Parathyroid adenoma (tissue), 2 donors: ENCODE data around the gene LAMB1.
"Not testable (repeated sequence)": the region's sequence is repeated elsewhere in the genome, so short reads cannot be mapped to it uniquely, and the experiment has no call there.

Experiments used
- H2AFZ ChIP-seq: fragments of 300-600 bp; sonication (generic); one replicate; pipeline ENCODE4 v1.7.0; 2017; ENCODE audit warnings: antibody characterized with exemption, mild to moderate bottlenecking
- H3K27ac ChIP-seq: fragments of 300-600 bp; sonication (generic); one replicate; pipeline ENCODE4 v1.7.0; 2017
- H3K27me3 ChIP-seq: fragments of 300-600 bp; sonication (generic); one replicate; pipeline ENCODE4 v1.7.0; 2017; ENCODE audit warnings: low read length; ENCODE audit not compliant: control insufficient read depth, insufficient read depth
- H3K36me3 ChIP-seq: fragments of 300-600 bp; sonication (generic); one replicate; pipeline ENCODE4 v1.7.0; 2017; ENCODE audit warnings: low read length; ENCODE audit not compliant: control insufficient read depth, insufficient read depth
- H3K4me1 ChIP-seq: fragments of 300-600 bp; sonication (generic); one replicate; pipeline ENCODE4 v1.7.0; 2017; ENCODE audit warnings: control low read depth
- H3K4me2 ChIP-seq: fragments of 300-600 bp; sonication (generic); one replicate; pipeline ENCODE4 v1.7.0; 2017; ENCODE audit warnings: low read length
- H3K4me3 ChIP-seq: fragments of 300-600 bp; sonication (generic); one replicate; pipeline ENCODE4 v1.7.0; 2017; ENCODE audit warnings: low read depth, low read length
- H3K79me2 ChIP-seq: fragments of 300-600 bp; sonication (generic); one replicate; pipeline ENCODE4 v1.7.0; 2017; ENCODE audit warnings: control low read depth
- H3K9ac ChIP-seq: fragments of 300-600 bp; sonication (generic); one replicate; pipeline ENCODE4 v1.7.0; 2017; ENCODE audit warnings: mild to moderate bottlenecking
- H3K9me3 ChIP-seq: fragments of 300-600 bp; sonication (generic); one replicate; pipeline ENCODE4 v1.7.0; 2017; ENCODE audit warnings: low read length; ENCODE audit not compliant: control insufficient read depth
- CTCF ChIP-seq: fragments of 300-600 bp; sonication (generic); IDR thresholded peaks from one replicate; pipeline ENCODE4 v1.7.0; 2017; ENCODE audit warnings: antibody characterized with exemption, mild to moderate bottlenecking
- donor health status: primary hyperparathyroidism.

The LAMB1 gene

GRCh38 chr7:108037741-108038140 is 34.8 kb upstream of the LAMB1 start:
- Histone ChIP-seq H3K9me3 (no peaks in the 10 kb centered on the region), H3K4me1 (peaks cover 14% of the 10 kb centered on the region), H2AFZ (no peak overlapping the region), H3K79me2 (no peaks in the 10 kb centered on the region), H3K4me2 (no peak overlapping the region), H3K4me3 (no peak overlapping the region), H3K9ac (no peak overlapping the region), H3K27me3 (no peaks in the 10 kb centered on the region), H3K27ac (no peak overlapping the region), H3K36me3 (no peaks in the 10 kb centered on the region)
- TF ChIP-seq CTCF: no peak

- H3K9me3 ChIP-seq: no peaks in the 10 kb centered on the region
- no peaks in the 10 kb centered on the region for H3K79me2 ChIP-seq
- no peak overlapping the region for H2AFZ ChIP-seq
- H3K4me1 ChIP-seq: peaks cover 14% of the 10 kb centered on the region
- no peak overlapping the region for H3K4me2 ChIP-seq
- H3K27me3 ChIP-seq: no peaks in the 10 kb centered on the region
- H3K4me3 ChIP-seq: no peak overlapping the region
- no peak for TF ChIP-seq CTCF
- H3K36me3 ChIP-seq: no peaks in the 10 kb centered on the region
- no peak overlapping the region for H3K9ac ChIP-seq
- no peak overlapping the region for H3K27ac ChIP-seq
These were observed 34.2 kb upstream of the LAMB1 start for GRCh38 chr7:108037140-108037539.

GRCh38 chr7:108034586-108034985 is 31.6 kb upstream of the LAMB1 start:
- H3K4me2 ChIP-seq: no peak overlapping the region
- no peak for TF ChIP-seq CTCF
- no peaks in the 10 kb centered on the region for H3K36me3 ChIP-seq
- no peaks in the 10 kb centered on the region for H3K9me3 ChIP-seq
- H3K27me3 ChIP-seq: no peaks in the 10 kb centered on the region
- peak overlapping the region; percentile 71 for H2AFZ ChIP-seq
- H3K79me2 ChIP-seq: no peaks in the 10 kb centered on the region
- no peak overlapping the region for H3K4me3 ChIP-seq
- H3K4me1 ChIP-seq: peaks cover 14% of the 10 kb centered on the region
- H3K27ac ChIP-seq: peak overlapping the region; percentile 53
- H3K9ac ChIP-seq: no peak overlapping the region

GRCh38 chr7:108033776-108034497 is 31.0 kb upstream of the LAMB1 start:
- Histone ChIP-seq H3K4me3 (no peak overlapping the region), H3K27ac (peak overlapping the region; percentile 53), H3K4me2 (no peak overlapping the region), H2AFZ (peak overlapping the region; percentile 71), H3K9me3 (no peaks in the 10 kb centered on the region), H3K27me3 (no peaks in the 10 kb centered on the region), H3K4me1 (peaks cover 14% of the 10 kb centered on the region), H3K79me2 (no peaks in the 10 kb centered on the region), H3K9ac (no peak overlapping the region), H3K36me3 (no peaks in the 10 kb centered on the region)
- no peak for TF ChIP-seq CTCF

GRCh38 chr7:108033309-108033708 is 30.3 kb upstream of the LAMB1 start:
- not testable (repeated sequence) for H3K79me2 ChIP-seq, H3K27me3 ChIP-seq, H3K4me3 ChIP-seq, H3K4me2 ChIP-seq, H3K9ac ChIP-seq, H3K9me3 ChIP-seq, H3K36me3 ChIP-seq, H3K27ac ChIP-seq
- H3K4me1 ChIP-seq: peaks cover 14% of the 10 kb centered on the region
- peak overlapping the region; percentile 45 for H2AFZ ChIP-seq
- peak; percentile 25 for TF ChIP-seq CTCF
